A549 (cell line): Measurements from ENCODE around the gene RRBP1. TPM values are rescaled to one million over a fixed set of nuclear protein-coding genes. Genes with fewer than 3 reads are reported as not detected.

Experiments
- ATAC-seq, 2 experiments: fragments of 200-7000 bp in 1 of 2; fragments of >200 bp in 1 of 2; cut with Nextera tagmentation in 1 of 2; cut with Tn5 transposase in 1 of 2; 3 replicates each; pipeline versions ENCODE4 v1.8.0 to v1.9.1; 2018 to 2020; ENCODE audit warnings: mild to moderate bottlenecking in 1 of 2, moderate library complexity in 1 of 2
- CTCF ChIA-PET: fragments of 300-600 bp; sonication (Branson Sonifier 250); formaldehyde crosslinking; extraction: SDS; loops from one replicate; lab custom pipeline; 2021; ENCODE audit warnings: antibody characterized with exemption, inconsistent platforms; lab: Yijun Ruan, JAX
- POLR2A ChIA-PET: fragments of 350-600 bp; formaldehyde crosslinking; extraction: SDS; loops from one replicate; lab custom pipeline; 2021; ENCODE audit warnings: antibody characterized with exemption, inconsistent platforms; lab: Yijun Ruan, JAX
- DNase-seq, 2 experiments: peaks; one replicate each; pipeline versions ENCODE4 v3.0.0 to v3.0.0-alpha.2; 2011 to 2016; ENCODE audit warnings: low read depth in 1 of 2, low spot score in 1 of 2
- FAIRE-seq: peaks from 2 replicates; lab custom pipeline; 2011; peaks lifted over from hg19 to GRCh38; lab: Jason Lieb, UNC
- H3K27ac ChIP-seq, 2 experiments: fragments of >200 bp; sonication (Bioruptor Twin); formaldehyde crosslinking; 3 replicates each; pipeline ENCODE4 v1.5.1; 2016 to 2017
- H3K4me1 ChIP-seq: fragments of >200 bp; sonication (Bioruptor Twin); formaldehyde crosslinking; 3 replicates; pipeline ENCODE4 v1.6.1; 2016
- H3K4me2 ChIP-seq: fragments of >200 bp; sonication (Bioruptor Twin); formaldehyde crosslinking; 3 replicates; pipeline ENCODE4 v1.6.1; 2016
- H3K4me3 ChIP-seq: fragments of >200 bp; sonication (Bioruptor Twin); formaldehyde crosslinking; 3 replicates; pipeline ENCODE4 v1.5.1; 2016
- H3K9me3 ChIP-seq: fragments of >200 bp; sonication (Bioruptor Twin); formaldehyde crosslinking; 3 replicates; pipeline ENCODE4 v1.6.1; 2016
- BHLHE40 ChIP-seq: IDR thresholded peaks from 2 replicates; pipeline ENCODE4 v1.6.1; 2012; ENCODE audit warnings: low read depth, low read length, inconsistent platforms
- CBX2 ChIP-seq: fragments of 200-600 bp; sonication (generic); IDR thresholded peaks from 2 replicates; pipeline ENCODE4 v1.6.1; 2016; ENCODE audit warnings: low read depth, mild to moderate bottlenecking, borderline replicate concordance
- CBX8 ChIP-seq: fragments of 200-600 bp; sonication (generic); IDR thresholded peaks from 2 replicates; pipeline ENCODE4 v1.6.1; 2016
- CEBPB ChIP-seq, 2 experiments: fragments of >200 bp in 1 of 2; sonication (Bioruptor Twin) in 1 of 2; formaldehyde crosslinking in 1 of 2; IDR thresholded peaks; 2 replicates each; pipeline ENCODE4 v1.6.1; 2012 to 2016
- ELK1 ChIP-seq: fragments of 150-350 bp; IDR thresholded peaks from 2 replicates; pipeline ENCODE4 v1.6.1; 2014; ENCODE audit warnings: low read depth, mild to moderate bottlenecking, low read length
- ESRRA ChIP-seq: fragments of 150-350 bp; IDR thresholded peaks from 2 replicates; pipeline ENCODE4 v1.6.1; 2014; ENCODE audit warnings: mild to moderate bottlenecking, low read length, borderline replicate concordance
- FOSB ChIP-seq: fragments of 250-450 bp; sonication (Bioruptor Pico); IDR thresholded peaks from 2 replicates; pipeline ENCODE4 v1.5.0; 2020; ENCODE audit warnings: mild to moderate bottlenecking, moderate library complexity
- FOSL2 ChIP-seq, 2 experiments: fragments of 450-650 bp in 1 of 2; fragments of >200 bp in 1 of 2; sonication (Bioruptor Twin) in 1 of 2; formaldehyde crosslinking; IDR thresholded peaks; 2 replicates each; pipeline versions ENCODE4 v1.5.0 to v1.6.1; 2016 to 2020; ENCODE audit warnings: mild to moderate bottlenecking in 1 of 2, moderate library complexity in 1 of 2
- GATA3 ChIP-seq: IDR thresholded peaks from 2 replicates; pipeline ENCODE4 v1.6.1; 2012; ENCODE audit warnings: borderline replicate concordance
- HDAC2 ChIP-seq: fragments of 200-600 bp; sonication (generic); IDR thresholded peaks from 2 replicates; pipeline ENCODE4 v1.6.1; 2016
- HMGXB4 ChIP-seq: fragments of 250-450 bp; sonication (Bioruptor Pico); IDR thresholded peaks from 2 replicates; pipeline ENCODE4 v1.5.0; 2021; ENCODE audit warnings: mild to moderate bottlenecking, moderate library complexity, borderline replicate concordance
- HOXA7 ChIP-seq: fragments of 250-450 bp; sonication (Bioruptor Pico); IDR thresholded peaks from 2 replicates; pipeline ENCODE4 v1.5.0; 2020; ENCODE audit warnings: mild to moderate bottlenecking, moderate library complexity
- JUN ChIP-seq, 2 experiments: fragments of >200 bp; sonication (Bioruptor Twin); formaldehyde crosslinking; IDR thresholded peaks; 2 replicates in 1 of 2; 3 replicates in 1 of 2; pipeline ENCODE4 v1.6.1; 2016 to 2017
- KDM1A ChIP-seq: fragments of 200-600 bp; sonication (generic); IDR thresholded peaks from 2 replicates; pipeline ENCODE4 v1.6.1; 2016; ENCODE audit warnings: low read depth, mild to moderate bottlenecking
- MYC ChIP-seq: IDR thresholded peaks from 2 replicates; pipeline ENCODE4 v1.6.1; 2012; ENCODE audit warnings: mild to moderate bottlenecking, inconsistent platforms, low read length, improper control_type of control experiment, borderline replicate concordance
- NFE2L2 ChIP-seq: fragments of 150-350 bp; conservative IDR thresholded peaks from 2 replicates; pipeline ENCODE4 v1.6.1; 2014; ENCODE audit warnings: low read length
- NR3C1 ChIP-seq: fragments of >200 bp; sonication (Bioruptor Twin); formaldehyde crosslinking; IDR thresholded peaks from 3 replicates; pipeline ENCODE4 v1.6.1; 2017
- PHF8 ChIP-seq: fragments of 200-600 bp; sonication (generic); IDR thresholded peaks from 2 replicates; pipeline ENCODE4 v1.6.1; 2016; ENCODE audit warnings: low read depth, mild to moderate bottlenecking, antibody characterized with exemption, moderate library complexity, borderline replicate concordance
- POLR2A ChIP-seq: IDR thresholded peaks from 2 replicates; pipeline ENCODE4 v1.6.1; 2012; ENCODE audit warnings: mild to moderate bottlenecking, low read length
- RNF2 ChIP-seq: fragments of 200-600 bp; sonication (generic); IDR thresholded peaks from 2 replicates; pipeline ENCODE4 v1.6.1; 2016; ENCODE audit warnings: low read depth, mild to moderate bottlenecking, antibody characterized with exemption, moderate library complexity, borderline replicate concordance
- TP53 ChIP-seq: fragments of 250-450 bp; sonication (Bioruptor Pico); IDR thresholded peaks from 2 replicates; pipeline ENCODE4 v1.5.0; 2021; ENCODE audit warnings: mild to moderate bottlenecking, moderate library complexity
- USF2 ChIP-seq: fragments of 450-650 bp; IDR thresholded peaks from 2 replicates; pipeline ENCODE4 v1.6.1; 2014; ENCODE audit warnings: antibody characterized with exemption
- ZFP36 ChIP-seq: fragments of 450-650 bp; IDR thresholded peaks from 2 replicates; pipeline ENCODE4 v1.6.1; 2014; ENCODE audit warnings: borderline replicate concordance; ENCODE audit not compliant: partially characterized antibody
- ZSCAN20 ChIP-seq: fragments of 250-450 bp; sonication (Bioruptor Pico); IDR thresholded peaks from 2 replicates; pipeline ENCODE4 v1.8.0; 2022; ENCODE audit warnings: mild to moderate bottlenecking, moderate library complexity
- WGBS: methylation state at CpG from one replicate; pipeline ENCODE4 v1.1.6; 2017; ENCODE audit errors: missing lambda C conversion rate; 5-methylcytosine and 5-hydroxymethylcytosine counted together
- polyA plus RNA-seq, 4 experiments: library from polyadenylated mRNA; depleted of rRNA in 3 of 4; stranded (reverse); fragments of >200 nt; fragmentation: RNase III in 1 of 4; extraction: RNeasy Plus Mini Kit Qiagen cat#74134 plus additional on column Dnase treatment in 1 of 4; gene quantifications; 2 replicates in 3 of 4; 3 replicates in 1 of 4; pipeline ENCODE4 v1.2.3, GENCODE V29; 2011 to 2017
- TF ChIP-seq, protein P1 (sequence below): fragments of 250-450 bp; sonication (Bioruptor Pico); IDR thresholded peaks from 2 replicates; pipeline ENCODE4 v1.5.0; 2020; ENCODE audit warnings: low read depth, mild to moderate bottlenecking, moderate library complexity
- TF ChIP-seq, protein P2 (sequence below): fragments of >200 bp; sonication (Bioruptor Twin); formaldehyde crosslinking; IDR thresholded peaks from 2 replicates; pipeline ENCODE4 v1.6.1; 2016

Gene RRBP1
- polyA plus RNA-seq, 2 of the 4 experiments (the other 2 are of a cell fraction) = 51.6 to 79.6 TPM

GRCh38 chr20:17601957-17602356, 80.1 kb downstream of the RRBP1 start:
- DNase-seq (no peak), FAIRE-seq (peak; percentile 78), ATAC-seq (no peak)
- Histone ChIP-seq H3K4me1 (peaks cover 69% of the 10 kb centered on the region), H3K9me3 (no peaks in the 10 kb centered on the region), H3K4me3 (no peak overlapping the region), H3K4me2 (no peak overlapping the region), H3K27ac (no peak overlapping the region)
- ChIA-PET POLR2A (interaction anchor here (1.4 to 2.2 kb wide), 2 partner anchors 9 to 32 kb away, joined by 5 to 13 read pairs; partner anchors contain the start of gene DSTN), CTCF (interaction anchor here (0.6 to 4.1 kb wide), 10 partner anchors 9 to 97 kb away, joined by 3 to 22 read pairs (median 4); no protein-coding TSS in a partner anchor)
- no peak for TF ChIP-seq MYC
- no peak for TF ChIP-seq CEBPB (IDR thresholded peaks at IDR 0.05)
- 73% methylated on average over 4 of the region's 4 CpGs for WGBS

DNA sequence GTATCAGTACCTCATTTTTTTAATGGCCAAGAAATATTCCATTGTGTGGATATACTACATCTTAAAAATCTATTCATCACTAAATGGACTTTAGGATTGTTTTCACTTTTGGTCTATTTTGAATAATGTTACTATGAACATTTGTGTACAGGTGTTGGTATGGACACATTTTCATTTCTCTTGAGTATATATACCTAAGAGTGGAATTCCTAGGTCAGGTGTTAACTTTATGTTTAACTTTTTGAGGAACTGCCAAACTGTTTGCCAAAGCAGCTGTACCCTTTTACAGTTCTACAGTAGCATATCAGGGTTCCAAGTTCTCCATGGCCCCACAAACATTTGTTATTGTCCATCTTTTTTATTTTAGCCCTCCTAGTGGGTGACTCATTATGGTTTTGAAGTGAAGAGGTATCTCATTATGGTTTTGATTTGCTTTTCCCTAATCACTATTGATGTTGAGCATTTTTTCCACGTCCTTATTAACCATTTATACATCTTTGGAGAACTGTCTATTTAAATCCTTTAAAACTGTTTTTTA, 84.0 kb downstream of the RRBP1 start:
- 87% methylated on average over 1 of the region's 1 CpG for WGBS
- H3K4me1 ChIP-seq = peaks cover 46% of the 10 kb centered on the region
- H3K9me3 ChIP-seq = no peaks in the 10 kb centered on the region
- CTCF ChIA-PET = no interaction called here
- no peak for ATAC-seq
- no peak overlapping the region for H3K4me2 ChIP-seq
- FAIRE-seq = peak; percentile 56
- TF ChIP-seq NFE2L2 (no peak), CBX8 (no peak), GATA3 (no peak), HOXA7 (no peak), FOSB (CRISPR knock-in tag) (no peak), HDAC2 (no peak), HMGXB4 (no peak), ELK1 (no peak), CBX2 (no peak), ZFP36 (no peak), USF2 (no peak), NR3C1 (no peak), POLR2A (no peak), KDM1A (no peak), ESRRA (no peak), RNF2 (no peak), ZSCAN20 (no peak)
- TF ChIP-seq, protein P1, sequence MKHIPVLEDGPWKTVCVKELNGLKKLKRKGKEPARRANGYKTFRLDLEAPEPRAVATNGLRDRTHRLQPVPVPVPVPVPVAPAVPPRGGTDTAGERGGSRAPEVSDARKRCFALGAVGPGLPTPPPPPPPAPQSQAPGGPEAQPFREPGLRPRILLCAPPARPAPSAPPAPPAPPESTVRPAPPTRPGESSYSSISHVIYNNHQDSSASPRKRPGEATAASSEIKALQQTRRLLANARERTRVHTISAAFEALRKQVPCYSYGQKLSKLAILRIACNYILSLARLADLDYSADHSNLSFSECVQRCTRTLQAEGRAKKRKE (CRISPR knock-in tag) = no peak
- TF ChIP-seq, all 56 proteins: peak for 0
- H3K4me3 ChIP-seq = no peak overlapping the region
- POLR2A ChIA-PET = no interaction called here
- no peak overlapping the region for H3K27ac ChIP-seq
- no peak for DNase-seq

DNA sequence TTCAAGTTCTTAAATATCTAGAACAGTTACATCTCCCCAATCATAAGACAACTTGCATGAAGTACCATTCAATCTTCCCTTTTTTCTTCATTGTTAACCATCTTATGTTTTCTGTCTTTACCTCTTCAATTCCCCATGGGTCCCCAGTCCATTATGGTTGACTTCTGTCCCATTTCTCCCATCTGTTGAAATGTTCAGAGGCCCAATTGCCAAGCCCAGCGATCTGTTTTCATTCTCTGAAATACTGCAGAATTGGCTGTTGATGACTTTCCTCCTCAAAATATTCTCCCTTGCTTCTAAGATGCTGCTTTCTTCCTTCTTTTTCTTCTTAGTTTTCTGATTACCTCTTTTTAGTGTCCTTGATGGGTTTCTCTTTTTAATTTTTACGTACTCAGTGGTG, 86.2 kb downstream of the RRBP1 start:
- no peak overlapping the region for H3K27ac ChIP-seq
- ATAC-seq (no peak), FAIRE-seq (peak; percentile 77), DNase-seq (no peak)
- no peaks in the 10 kb centered on the region for H3K9me3 ChIP-seq
- no peak overlapping the region for H3K4me3 ChIP-seq
- 89% methylated on average over 2 of the region's 2 CpGs for WGBS
- H3K4me2 ChIP-seq = no peak overlapping the region
- no peak for TF ChIP-seq JUN (IDR thresholded peaks at IDR 0.05)
- no peak for TF ChIP-seq POLR2A
- no peak for TF ChIP-seq TP53
- no peak for TF ChIP-seq PHF8
- no peak for TF ChIP-seq FOSL2 (IDR thresholded peaks at IDR 0.05)
- TF ChIP-seq FOSL2 (CRISPR knock-in tag; IDR thresholded peaks at IDR 0.05) = no peak
- no peak for TF ChIP-seq CBX2
- TF ChIP-seq BHLHE40 = no peak
- TF ChIP-seq, protein P2, sequence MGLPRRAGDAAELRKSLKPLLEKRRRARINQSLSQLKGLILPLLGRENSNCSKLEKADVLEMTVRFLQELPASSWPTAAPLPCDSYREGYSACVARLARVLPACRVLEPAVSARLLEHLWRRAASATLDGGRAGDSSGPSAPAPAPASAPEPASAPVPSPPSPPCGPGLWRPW = no peak
- no peak for TF ChIP-seq CEBPB (IDR thresholded peaks at IDR 0.05)
- ChIA-PET POLR2A (interaction anchor here (4.2 kb wide), 1 partner anchor 26 kb away, joined by 13 read pairs; the partner anchor contains the start of gene DSTN), CTCF (interaction anchor here (0.6 to 4.3 kb wide), 4 partner anchors 13 to 59 kb away, joined by 3 to 28 read pairs (median 10); no protein-coding TSS in a partner anchor)
- H3K4me1 ChIP-seq = peaks cover 35% of the 10 kb centered on the region; the same call in 2 of the 3 replicates
